ENCODE data around the gene ECPAS.
"Not testable (repeated sequence)": the region's sequence is repeated elsewhere in the genome, so short reads cannot be mapped to it uniquely, and the experiment has no call there.

The ECPAS gene, protein sequence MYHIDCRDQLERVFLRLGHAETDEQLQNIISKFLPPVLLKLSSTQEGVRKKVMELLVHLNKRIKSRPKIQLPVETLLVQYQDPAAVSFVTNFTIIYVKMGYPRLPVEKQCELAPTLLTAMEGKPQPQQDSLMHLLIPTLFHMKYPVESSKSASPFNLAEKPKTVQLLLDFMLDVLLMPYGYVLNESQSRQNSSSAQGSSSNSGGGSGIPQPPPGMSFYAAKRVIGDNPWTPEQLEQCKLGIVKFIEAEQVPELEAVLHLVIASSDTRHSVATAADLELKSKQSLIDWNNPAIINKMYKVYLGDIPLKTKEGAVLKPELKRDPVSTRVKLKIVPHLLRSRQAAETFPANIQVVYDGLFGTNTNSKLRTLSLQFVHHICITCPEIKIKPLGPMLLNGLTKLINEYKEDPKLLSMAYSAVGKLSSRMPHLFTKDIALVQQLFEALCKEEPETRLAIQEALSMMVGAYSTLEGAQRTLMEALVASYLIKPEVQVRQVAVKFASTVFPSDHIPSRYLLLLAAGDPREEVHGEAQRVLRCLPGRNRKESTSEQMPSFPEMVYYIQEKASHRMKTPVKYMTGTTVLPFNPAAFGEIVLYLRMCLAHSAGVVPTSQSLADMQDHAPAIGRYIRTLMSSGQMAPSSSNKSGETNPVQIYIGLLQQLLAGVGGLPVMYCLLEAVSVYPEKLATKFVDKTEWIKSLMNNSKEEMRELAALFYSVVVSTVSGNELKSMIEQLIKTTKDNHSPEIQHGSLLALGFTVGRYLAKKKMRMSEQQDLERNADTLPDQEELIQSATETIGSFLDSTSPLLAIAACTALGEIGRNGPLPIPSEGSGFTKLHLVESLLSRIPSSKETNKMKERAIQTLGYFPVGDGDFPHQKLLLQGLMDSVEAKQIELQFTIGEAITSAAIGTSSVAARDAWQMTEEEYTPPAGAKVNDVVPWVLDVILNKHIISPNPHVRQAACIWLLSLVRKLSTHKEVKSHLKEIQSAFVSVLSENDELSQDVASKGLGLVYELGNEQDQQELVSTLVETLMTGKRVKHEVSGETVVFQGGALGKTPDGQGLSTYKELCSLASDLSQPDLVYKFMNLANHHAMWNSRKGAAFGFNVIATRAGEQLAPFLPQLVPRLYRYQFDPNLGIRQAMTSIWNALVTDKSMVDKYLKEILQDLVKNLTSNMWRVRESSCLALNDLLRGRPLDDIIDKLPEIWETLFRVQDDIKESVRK (N-terminal part only)

DNA sequence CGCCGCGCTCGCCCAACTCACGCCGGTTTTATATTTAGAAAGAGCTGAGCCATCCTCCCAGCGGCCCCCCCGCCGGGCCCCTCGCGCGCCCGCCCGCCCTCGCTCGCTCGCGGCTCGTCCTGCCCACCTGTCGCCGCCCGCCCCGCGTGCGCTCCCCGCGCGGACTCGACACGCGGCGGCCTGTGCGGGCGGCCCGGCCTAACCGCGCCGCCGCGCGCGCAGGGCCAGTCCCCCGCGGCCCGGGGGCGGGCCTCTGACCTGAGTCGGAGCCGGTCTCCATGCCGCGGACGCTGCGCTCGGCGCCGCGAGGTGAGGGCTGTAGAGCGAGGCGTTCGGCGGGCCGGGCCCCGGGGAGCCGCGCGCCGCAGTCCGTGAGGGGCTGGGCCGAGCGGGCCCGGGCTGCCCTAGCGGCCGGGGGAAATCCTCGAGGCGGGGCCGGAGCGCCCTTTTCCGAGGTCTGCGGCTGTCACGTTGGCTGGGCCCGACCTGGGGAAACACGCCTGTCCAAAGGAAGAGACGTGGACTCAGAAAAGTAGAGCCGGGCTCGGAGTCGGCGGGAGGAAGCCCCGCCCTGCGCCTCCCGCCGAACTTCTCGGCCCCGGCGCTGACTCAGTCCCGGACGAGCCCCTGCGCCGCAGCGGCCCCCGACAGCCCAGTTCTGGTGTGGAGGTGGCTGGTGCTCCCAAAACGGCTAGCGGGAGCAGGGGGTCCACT lies at the start of gene ECPAS:
TSS of gene ECPAS (minus strand) at position 526 of the 714 bp plus-strand sequence. CDS start 11,465 bp downstream, outside the sequence.
- DNase-seq: peak; percentile 54

DNA sequence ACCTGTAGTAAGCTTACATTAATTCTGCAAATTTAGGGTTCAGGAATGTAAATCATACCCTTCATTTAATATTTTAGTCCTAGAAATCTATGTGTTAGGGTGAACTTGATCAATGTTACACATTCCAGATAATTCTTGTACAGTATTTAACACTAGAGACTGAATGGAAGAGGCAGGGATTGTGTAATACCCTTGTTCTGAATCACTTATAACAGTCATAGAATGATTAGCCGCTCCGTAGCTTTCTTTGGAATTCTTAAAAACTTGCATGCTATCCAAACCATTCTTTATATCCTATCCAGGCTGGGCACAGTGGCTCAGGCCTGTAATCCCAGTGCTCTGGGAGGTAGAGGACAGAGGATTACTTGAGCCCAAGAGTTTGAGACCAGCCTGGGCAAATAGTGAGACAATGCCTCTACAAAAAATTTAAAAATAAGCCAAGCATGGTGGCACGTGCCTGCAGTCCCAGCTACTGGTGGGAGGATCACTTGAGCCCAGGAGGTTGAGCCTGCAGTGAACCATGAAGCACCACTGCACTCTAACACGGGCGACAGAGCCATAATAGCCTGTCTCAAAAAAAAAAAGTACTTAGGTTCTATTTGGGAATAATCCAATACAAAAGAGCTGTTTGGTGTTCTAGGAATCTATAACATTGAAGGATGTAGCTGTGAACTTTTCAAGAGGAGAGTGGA lies 49.1 kb upstream of the ECPAS start:
- DNase-seq: no peak

DNA sequence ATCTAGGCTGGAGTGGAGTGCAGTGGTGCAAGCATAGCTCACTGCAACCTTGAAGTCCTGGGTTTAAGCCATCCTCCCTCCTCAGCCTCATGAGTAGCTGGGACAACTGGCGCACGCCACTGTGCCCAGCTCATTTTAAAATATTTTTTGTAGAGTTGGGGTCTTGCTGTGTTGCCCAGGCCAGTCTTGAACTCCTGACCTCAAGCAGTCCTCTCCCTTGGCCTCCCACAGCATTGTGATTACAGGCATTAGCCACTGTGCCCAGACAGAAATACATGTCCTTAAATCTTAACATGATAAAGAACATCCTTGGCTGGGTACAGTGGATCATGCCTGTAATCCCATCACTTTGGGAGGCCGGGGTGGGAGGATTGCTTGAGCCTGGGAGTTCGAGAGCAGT lies 47.5 kb upstream of the ECPAS start:
- DNase-seq: no peak

DNA sequence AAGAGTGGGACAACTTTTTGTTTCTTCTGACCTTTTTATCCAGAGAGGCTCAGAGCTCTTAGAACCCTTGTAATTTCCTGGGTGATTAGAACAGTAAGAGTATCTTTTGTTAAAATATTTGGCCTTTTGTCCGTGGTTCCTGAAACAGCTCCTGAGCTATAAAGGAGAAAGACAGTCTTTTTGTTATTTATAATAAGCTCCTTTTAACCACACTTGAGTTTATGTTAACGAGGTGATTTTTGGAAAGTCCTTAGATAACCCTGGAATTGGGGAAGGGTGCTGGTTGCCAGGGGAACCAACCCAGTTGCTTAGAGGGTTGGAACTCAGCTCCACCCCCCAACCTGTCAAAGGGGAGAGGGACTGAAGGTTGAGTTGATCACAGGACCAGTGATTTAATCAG lies 45.6 kb upstream of the ECPAS start:
- DNase-seq: no peak

DNA sequence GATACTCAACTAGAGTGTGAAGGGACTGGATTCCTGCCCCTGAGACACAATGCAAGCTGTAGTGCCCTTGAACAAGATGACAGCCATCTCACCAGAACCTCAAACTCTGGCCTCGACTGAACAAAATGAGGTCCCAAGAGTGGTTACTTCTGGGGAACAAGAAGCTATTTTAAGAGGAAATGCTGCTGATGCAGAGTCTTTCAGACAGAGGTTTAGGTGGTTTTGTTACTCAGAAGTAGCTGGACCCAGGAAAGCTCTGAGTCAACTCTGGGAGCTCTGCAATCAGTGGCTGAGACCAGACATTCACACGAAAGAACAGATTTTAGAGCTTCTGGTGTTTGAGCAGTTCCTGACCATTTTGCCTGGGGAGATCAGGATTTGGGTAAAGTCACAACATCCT lies 43.2 kb upstream of the ECPAS start:
- no peak for DNase-seq

GRCh38 chr9:111525056-111525977 lies 41.1 kb upstream of the ECPAS start, which contains the start of gene ZNF483:
Gene ZNF483, plus strand, starts transcription at chr9:111525179. Its CDS starts 2,217 bp downstream, at chr9:111527396.
- peak; percentile 72 for DNase-seq

DNA sequence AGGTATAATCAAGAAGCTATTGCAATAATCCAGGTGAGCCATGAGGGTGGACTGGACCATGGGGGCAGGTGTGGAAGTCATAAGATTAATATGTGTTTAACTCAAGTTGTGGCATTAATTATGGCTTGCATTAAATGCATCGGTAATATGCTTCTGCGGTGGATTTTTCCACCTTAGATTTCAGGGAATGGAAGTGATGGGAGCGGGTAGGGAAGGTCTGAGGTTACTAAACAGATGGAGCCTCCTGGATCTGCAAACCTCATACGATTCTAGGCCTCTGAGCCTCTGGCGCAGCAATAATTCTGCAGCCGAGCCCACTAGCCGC lies 40.5 kb upstream of the ECPAS start:
- DNase-seq: no peak

GRCh38 chr9:111516061-111516465 lies 31.9 kb upstream of the ECPAS start:
- DNase-seq: no peak

GRCh38 chr9:111514967-111515366 lies 30.8 kb upstream of the ECPAS start:
- no peak for DNase-seq

GRCh38 chr9:111511581-111511980 lies 27.4 kb upstream of the ECPAS start:
- DNase-seq: not testable (repeated sequence)

DNA sequence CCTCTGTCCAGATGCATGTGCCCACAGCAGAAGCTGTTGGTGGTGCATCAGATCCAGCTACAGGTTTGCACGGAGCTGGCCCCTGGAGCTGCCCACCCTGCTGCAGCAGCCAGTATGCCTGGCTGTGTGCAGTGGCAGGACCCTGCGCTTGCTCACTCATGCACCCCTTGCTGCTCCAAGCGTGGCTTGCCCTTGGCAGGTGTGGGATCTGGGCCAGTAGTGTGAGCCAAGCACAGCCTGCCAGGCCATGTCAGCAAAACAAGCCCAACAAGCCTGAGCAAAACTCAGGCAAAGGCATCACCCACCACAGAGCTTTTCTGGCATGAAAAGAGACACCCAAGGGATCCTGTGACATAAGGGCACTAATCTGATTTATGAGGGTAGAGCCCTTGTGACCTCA lies 18.3 kb upstream of the ECPAS start:
- no peak for DNase-seq

DNA sequence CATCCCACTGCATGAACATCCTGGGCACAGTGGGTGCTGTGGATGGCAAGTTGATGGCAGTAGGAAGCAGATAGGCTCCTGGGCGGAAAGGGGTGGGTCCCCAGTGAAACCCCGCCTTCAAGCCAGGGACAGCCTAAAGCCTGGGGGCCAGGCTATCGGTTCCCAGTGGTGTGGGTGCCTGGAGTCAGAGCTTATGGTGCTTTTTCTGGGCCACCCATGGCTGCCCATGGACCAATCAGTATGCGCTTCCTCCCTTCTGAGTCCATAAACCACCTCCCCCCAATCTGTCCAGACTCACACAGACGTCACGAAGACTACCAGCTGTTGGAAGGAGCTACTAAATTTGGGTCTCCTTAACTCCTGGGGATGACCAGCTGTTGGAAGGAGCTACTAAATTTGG lies 17.5 kb upstream of the ECPAS start:
- no peak for DNase-seq

GRCh38 chr9:111501005-111501562 lies 16.9 kb upstream of the ECPAS start:
- DNase-seq: no peak

- not testable (repeated sequence) for DNase-seq
These were observed 13.0 kb upstream of the ECPAS start for GRCh38 chr9:111497196-111497595.

- DNase-seq: no peak
These were observed 350 bp upstream of the ECPAS start for GRCh38 chr9:111484572-111484894.

- peak; percentile 46 for DNase-seq
These were observed 735 bp downstream of the ECPAS start for GRCh38 chr9:111483439-111483857.

GRCh38 chr9:111482694-111483438 lies 1.3 kb downstream of the ECPAS start:
- DNase-seq: peak; percentile 46

GRCh38 chr9:111481885-111482636 lies 2.1 kb downstream of the ECPAS start:
- no peak for DNase-seq

GRCh38 chr9:111477677-111478076 lies 6.5 kb downstream of the ECPAS start:
- no peak for DNase-seq

Measured in activated CD4-positive, alpha-beta T cell treated with anti-CD3 and anti-CD28 coated beads, Interleukin-2, amount 50 U/mL, for 1 hour (primary cell).